Endothelial cell of umbilical vein (primary cell): ENCODE data around the gene MAMSTR. TPM values are rescaled to one million over a fixed set of nuclear protein-coding genes. Genes with fewer than 3 reads are reported as not detected.

Experiments used
- BruUV-seq: library from RNA; stranded (reverse); fragments of 400-500 nt; replicated peaks from 2 replicates; lab custom pipeline; 2021; lab: Mats Ljungman, UMichigan
- CTCF ChIA-PET: fragments of 300-600, 350-600 bp; sonication (Branson Sonifier 250); formaldehyde crosslinking; loops from one replicate; lab custom pipeline; 2021; ENCODE audit warnings: antibody characterized with exemption, inconsistent platforms; lab: Charles Lee
- POLR2A ChIA-PET: fragments of 300-600, 350-600 bp; sonication (Branson Sonifier 250); formaldehyde crosslinking; loops from one replicate; lab custom pipeline; 2021; ENCODE audit warnings: antibody characterized with exemption, inconsistent platforms; lab: Charles Lee
- DNase-seq: peaks from one replicate; pipeline ENCODE4 v3.0.0-alpha.2; 2011; ENCODE audit warnings: low read depth, low spot score
- FAIRE-seq: peaks from 2 replicates; lab custom pipeline; 2011; peaks lifted over from hg19 to GRCh38; lab: Jason Lieb, UNC
- H2AFZ ChIP-seq: 2 replicates; pipeline ENCODE4 v1.6.0; 2012; ENCODE audit warnings: low read depth, low read length, control low read depth, inconsistent platforms
- H3K27ac ChIP-seq: 2 replicates; pipeline ENCODE4 v1.5.1; 2011; ENCODE audit warnings: low read depth, mild to moderate bottlenecking, control low read depth, low read length, moderate library complexity; ENCODE audit not compliant: insufficient read depth
- H3K27me3 ChIP-seq, 2 experiments: 2 replicates each; pipeline versions ENCODE4 v1.6.0 to v1.6.1; 2011; ENCODE audit warnings: low read length in 2 of 2, mixed read lengths in 1 of 2; ENCODE audit not compliant: control insufficient read depth in 2 of 2, insufficient read depth in 2 of 2
- H3K36me3 ChIP-seq, 2 experiments: 2 replicates in 1 of 2; 3 replicates in 1 of 2; pipeline ENCODE4 v1.5.1; 2011; ENCODE audit warnings: low read length in 2 of 2, mild to moderate bottlenecking in 1 of 2, moderate library complexity in 1 of 2; ENCODE audit not compliant: control insufficient read depth in 2 of 2, insufficient read depth in 2 of 2; ENCODE audit errors: extremely low read depth in 1 of 2
- H3K4me1 ChIP-seq: 3 replicates; pipeline ENCODE4 v1.5.1; 2011; ENCODE audit warnings: mild to moderate bottlenecking, low read length; ENCODE audit not compliant: control insufficient read depth, insufficient read depth; ENCODE audit errors: extremely low read depth
- H3K4me2 ChIP-seq: 2 replicates; pipeline ENCODE4 v1.6.1; 2011; ENCODE audit warnings: low read length, control low read depth, mixed read lengths; ENCODE audit not compliant: insufficient read depth
- H3K4me3 ChIP-seq, 3 experiments: fragments of 200-600 bp in 1 of 3; sonication (generic), shearing (Covaris generic) in 1 of 3; replicated peaks in 1 of 3; 2 replicates each; pipeline ENCODE4 v1.5.1; 2011 to 2016; ENCODE audit warnings: control low read depth in 3 of 3, low read length in 3 of 3, mild to moderate bottlenecking in 2 of 3, inconsistent platforms in 1 of 3, low read depth in 1 of 3, moderate library complexity in 1 of 3; ENCODE audit not compliant: insufficient read depth in 1 of 3
- H3K79me2 ChIP-seq: 2 replicates; pipeline ENCODE4 v1.6.0; 2012; ENCODE audit warnings: low read length, inconsistent platforms; ENCODE audit not compliant: control insufficient read depth, insufficient read depth
- H3K9ac ChIP-seq: replicated peaks from 2 replicates; pipeline ENCODE3; 2011; ENCODE audit warnings: low read length, control low read depth; ENCODE audit not compliant: insufficient read depth; ENCODE audit errors: extremely low read depth
- H3K9me1 ChIP-seq: replicated peaks from 3 replicates; pipeline ENCODE4 v1.6.0; 2011; ENCODE audit warnings: mild to moderate bottlenecking, low read length; ENCODE audit not compliant: control insufficient read depth, insufficient read depth; ENCODE audit errors: extremely low read depth
- H3K9me3 ChIP-seq: replicated peaks from 2 replicates; pipeline ENCODE4 v1.5.1; 2012; ENCODE audit warnings: low read length, inconsistent platforms; ENCODE audit not compliant: control insufficient read depth, insufficient read depth
- H4K20me1 ChIP-seq: replicated peaks from 2 replicates; pipeline ENCODE3; 2011; ENCODE audit warnings: mild to moderate bottlenecking, low read length; ENCODE audit not compliant: control insufficient read depth, insufficient read depth; ENCODE audit errors: extremely low read depth
- EZH2 ChIP-seq: IDR thresholded peaks from 2 replicates; pipeline ENCODE4 v1.6.1; 2012; ENCODE audit warnings: borderline replicate concordance, low read depth, mild to moderate bottlenecking, moderate library complexity, low read length, inconsistent platforms; ENCODE audit not compliant: severe bottlenecking
- FOS ChIP-seq: IDR thresholded peaks from 2 replicates; pipeline ENCODE4 v1.6.1; 2011; ENCODE audit warnings: mild to moderate bottlenecking, low read length, moderate library complexity, borderline replicate concordance; ENCODE audit not compliant: insufficient read depth
- GATA2 ChIP-seq: IDR thresholded peaks from 2 replicates; pipeline ENCODE4 v1.7.0; 2011; ENCODE audit warnings: low read depth, mild to moderate bottlenecking, moderate library complexity, mixed read lengths, low read length; ENCODE audit not compliant: insufficient read length, insufficient read depth
- JUN ChIP-seq: IDR thresholded peaks from 2 replicates; pipeline ENCODE4 v1.6.1; 2011; ENCODE audit warnings: borderline replicate concordance, low read depth; ENCODE audit not compliant: insufficient read length, insufficient read depth
- MYC ChIP-seq: IDR thresholded peaks from one replicate; pipeline ENCODE4 v1.6.1; 2011; ENCODE audit warnings: mild to moderate bottlenecking, low read depth, low read length
- POLR2A ChIP-seq: IDR thresholded peaks from 2 replicates; pipeline ENCODE4 v1.6.1; 2012; ENCODE audit warnings: low read depth, mild to moderate bottlenecking, control low read depth, low read length
- POLR2AphosphoS5 ChIP-seq: IDR thresholded peaks from 2 replicates; pipeline ENCODE4 v1.6.1; 2012; ENCODE audit warnings: low read depth, mild to moderate bottlenecking, control low read depth, low read length, moderate library complexity; ENCODE audit not compliant: insufficient read depth
- dilution Hi-C: fragments of 300-500 bp; cut with MboI; formaldehyde crosslinking; loops from one replicate; pipeline ENCODE4 v1.15.0; 2019; ENCODE audit warnings: low sequenced_read_pairs; ENCODE audit not compliant: extremely low pct_ligation_motif_present
- intact Hi-C: fragments of 100-400 bp; cut with micrococcal nuclease; formaldehyde crosslinking; loops from one replicate; pipeline ENCODE4 v1.10.0; 2022
- polyA plus RNA-seq, 4 experiments: library from polyadenylated mRNA; depleted of rRNA in 3 of 4; stranded (reverse) in 3 of 4; unstranded in 1 of 4; fragments of >200 nt; gene quantifications; 2 replicates each; pipeline versions ENCODE4 v1.2.1 to v1.2.3, GENCODE V29; 2011 to 2012; ENCODE audit warnings: missing spikeins in 1 of 4
- total RNA-seq: library from RNA; stranded (reverse); gene quantifications from 2 replicates; pipeline ENCODE4 v1.2.3, GENCODE V29; 2021
- TF ChIP-seq, protein P1 (sequence below), 2 donors: IDR thresholded peaks; 1 replicate in 1 of 2; 2 replicates in 1 of 2; pipeline ENCODE4 v1.5.1; 2011; ENCODE audit warnings: low read length in 2 of 2, mild to moderate bottlenecking in 2 of 2, moderate library complexity in 2 of 2, control low read depth in 1 of 2, inconsistent platforms in 1 of 2, low read depth in 1 of 2; ENCODE audit not compliant: insufficient read depth in 1 of 2; ENCODE audit errors: extremely low read depth in 1 of 2
- TF ChIP-seq, protein P2 (sequence below): IDR thresholded peaks from 2 replicates; pipeline ENCODE4 v1.6.1; 2011; ENCODE audit not compliant: insufficient read depth, insufficient read length

Gene MAMSTR
- total and polyA plus RNA-seq, 2 donors (not counting 3 experiments of a cell fraction or from before 2014, with no cell fraction given): 0.57 to 0.84 TPM

DNA sequence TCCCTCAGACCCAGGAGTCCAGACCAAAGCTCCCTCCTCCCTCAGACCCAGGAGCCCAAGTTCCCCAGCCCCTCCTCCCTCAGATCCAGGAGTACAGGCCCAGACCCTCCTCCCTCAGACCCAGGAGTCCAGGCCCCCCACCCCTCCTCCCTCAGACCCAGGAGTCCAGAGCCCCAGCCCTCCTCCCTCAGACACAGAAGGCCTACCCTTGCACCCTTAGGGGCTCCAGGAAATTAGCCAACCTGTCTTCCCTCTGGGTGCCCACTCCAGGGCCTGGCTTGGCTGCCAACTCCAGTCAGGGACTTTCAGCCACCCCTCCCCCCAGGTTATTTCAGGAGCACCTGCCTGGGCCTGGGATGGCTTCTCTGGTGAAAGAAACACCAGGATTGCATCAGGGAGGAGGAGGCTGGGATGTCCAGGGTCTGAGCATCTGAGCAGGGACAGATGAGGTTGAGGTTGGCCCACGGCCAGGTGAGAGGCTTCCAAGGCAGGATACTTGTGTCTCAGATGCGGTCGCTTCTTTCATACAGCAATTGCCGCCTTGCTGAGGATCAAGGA is 35.6 kb upstream of the MAMSTR start, which contains the start of gene FGF21:
Gene FGF21, plus strand, starts transcription at position 441 of the 558 bp plus-strand sequence. CDS start 713 bp downstream, outside the sequence.
- FAIRE-seq (no peak), DNase-seq (no peak)
- ChIA-PET POLR2A (no interaction called here), CTCF (interaction anchor here (0.9 kb wide), 1 partner anchor 16 kb away, joined by 5 read pairs; no protein-coding TSS in a partner anchor)
- no TSS peak for BruUV-seq
- H3K9ac ChIP-seq: no peak within 1 kb of the TSS
- no peak within 1 kb of the TSS for H3K27ac ChIP-seq
- peaks cover 11% of the 10 kb centered on the region for H3K4me1 ChIP-seq
- dilution Hi-C loops (no loop called here), intact Hi-C loops (no loop called here)
- no peak within 1 kb of the TSS for H2AFZ ChIP-seq
- H4K20me1 ChIP-seq: no peaks in the 10 kb centered on the region
- H3K9me3 ChIP-seq: no peaks in the 10 kb centered on the region
- no peaks in the 10 kb centered on the region for H3K36me3 ChIP-seq
- no peak within 1 kb of the TSS for H3K4me3 ChIP-seq
- no peaks in the 10 kb centered on the region for H3K9me1 ChIP-seq
- TF ChIP-seq GATA2: no peak
- TF ChIP-seq MYC: no peak
- TF ChIP-seq POLR2AphosphoS5: no peak
- no peak for TF ChIP-seq EZH2
- TF ChIP-seq, protein P1, sequence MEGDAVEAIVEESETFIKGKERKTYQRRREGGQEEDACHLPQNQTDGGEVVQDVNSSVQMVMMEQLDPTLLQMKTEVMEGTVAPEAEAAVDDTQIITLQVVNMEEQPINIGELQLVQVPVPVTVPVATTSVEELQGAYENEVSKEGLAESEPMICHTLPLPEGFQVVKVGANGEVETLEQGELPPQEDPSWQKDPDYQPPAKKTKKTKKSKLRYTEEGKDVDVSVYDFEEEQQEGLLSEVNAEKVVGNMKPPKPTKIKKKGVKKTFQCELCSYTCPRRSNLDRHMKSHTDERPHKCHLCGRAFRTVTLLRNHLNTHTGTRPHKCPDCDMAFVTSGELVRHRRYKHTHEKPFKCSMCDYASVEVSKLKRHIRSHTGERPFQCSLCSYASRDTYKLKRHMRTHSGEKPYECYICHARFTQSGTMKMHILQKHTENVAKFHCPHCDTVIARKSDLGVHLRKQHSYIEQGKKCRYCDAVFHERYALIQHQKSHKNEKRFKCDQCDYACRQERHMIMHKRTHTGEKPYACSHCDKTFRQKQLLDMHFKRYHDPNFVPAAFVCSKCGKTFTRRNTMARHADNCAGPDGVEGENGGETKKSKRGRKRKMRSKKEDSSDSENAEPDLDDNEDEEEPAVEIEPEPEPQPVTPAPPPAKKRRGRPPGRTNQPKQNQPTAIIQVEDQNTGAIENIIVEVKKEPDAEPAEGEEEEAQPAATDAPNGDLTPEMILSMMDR (IDR thresholded peaks at IDR 0.05; ENCODE audit: extremely low read depth in 1 of 2, insufficient read depth in 1 of 2, low read depth in 1 of 2, low read length in 2 of 2): no peak
- no peak for TF ChIP-seq FOS
- no peak for TF ChIP-seq POLR2A
- TF ChIP-seq, protein P2, sequence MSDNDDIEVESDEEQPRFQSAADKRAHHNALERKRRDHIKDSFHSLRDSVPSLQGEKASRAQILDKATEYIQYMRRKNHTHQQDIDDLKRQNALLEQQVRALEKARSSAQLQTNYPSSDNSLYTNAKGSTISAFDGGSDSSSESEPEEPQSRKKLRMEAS: no peak
- TF ChIP-seq JUN: no peak
- no peak within 1 kb of the TSS for H3K4me2 ChIP-seq
- H3K79me2 ChIP-seq: peaks cover 16% of the 10 kb centered on the region
- no peaks in the 10 kb centered on the region for H3K27me3 ChIP-seq
